ENCODE measurements around the gene PRODH2.

Gene PRODH2

DNA sequence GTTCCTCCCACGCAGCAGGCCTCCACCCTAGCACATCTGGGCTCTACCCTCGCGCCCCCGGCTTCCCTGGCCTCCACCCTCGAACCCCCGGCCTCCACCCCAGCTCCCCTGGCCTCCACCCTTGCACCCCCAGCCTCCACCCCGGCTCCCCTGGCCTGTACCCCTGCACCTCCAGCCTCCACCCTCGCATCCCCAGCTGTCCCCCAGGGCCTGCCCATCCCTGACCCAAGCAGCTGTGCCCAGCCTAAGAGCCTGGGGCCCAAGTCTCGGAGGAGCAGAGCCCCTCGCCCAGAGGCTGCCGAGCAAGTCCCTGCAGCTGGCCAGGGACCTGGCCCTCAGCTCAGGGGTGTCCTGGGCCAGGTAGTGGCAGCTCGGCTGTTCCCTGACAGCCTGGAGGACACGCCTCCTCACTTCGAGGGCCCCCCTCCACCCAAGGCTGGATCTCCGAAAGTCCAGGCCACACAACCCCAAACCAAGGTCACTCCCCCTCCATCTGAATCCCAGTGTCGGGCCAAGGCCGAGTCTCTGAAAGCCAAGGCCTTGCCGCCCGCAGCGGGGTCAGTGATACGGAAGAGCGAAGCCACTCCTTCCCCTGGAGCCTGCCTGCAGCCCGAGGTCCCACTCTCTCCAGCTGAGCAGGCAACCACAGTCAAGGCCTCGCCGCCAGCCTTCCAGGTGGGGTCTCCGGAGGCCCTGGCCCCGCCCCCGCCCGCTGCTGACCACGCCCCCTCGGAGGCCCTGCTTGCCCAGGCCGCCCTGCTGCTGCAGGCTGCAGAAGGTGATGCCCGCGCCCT, 45.2 kb downstream of the PRODH2 start:
- no peak for DNase-seq
- H3K27me3 ChIP-seq: no peaks in the 10 kb centered on the region

DNA sequence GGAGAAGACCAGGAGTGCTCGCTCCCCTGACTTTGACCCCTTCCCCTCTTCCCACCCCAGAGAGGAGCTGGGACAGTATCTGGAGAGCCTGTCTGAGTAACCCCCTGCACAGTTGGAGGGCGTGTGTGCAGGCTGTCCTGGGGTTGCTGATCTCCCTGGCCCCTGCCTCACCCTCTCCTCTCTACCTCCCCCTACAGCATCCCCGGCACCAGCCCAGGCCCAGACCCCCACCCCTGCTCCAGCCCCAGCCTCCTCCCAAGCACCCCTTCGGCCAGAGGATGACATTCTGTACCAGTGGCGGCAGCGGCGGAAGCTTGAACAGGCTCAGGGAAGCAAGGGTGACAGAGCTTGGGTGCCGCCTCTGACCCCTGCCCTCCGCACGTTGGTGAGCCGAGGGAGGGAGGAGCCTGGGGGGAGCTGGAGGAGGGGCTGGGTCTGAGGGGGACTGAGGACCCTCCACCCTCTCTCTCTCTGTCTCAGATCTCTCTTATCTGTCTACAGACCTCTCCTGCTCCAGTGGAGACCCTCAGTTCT, 46.0 kb downstream of the PRODH2 start:
- TF ChIP-seq, protein P1, sequence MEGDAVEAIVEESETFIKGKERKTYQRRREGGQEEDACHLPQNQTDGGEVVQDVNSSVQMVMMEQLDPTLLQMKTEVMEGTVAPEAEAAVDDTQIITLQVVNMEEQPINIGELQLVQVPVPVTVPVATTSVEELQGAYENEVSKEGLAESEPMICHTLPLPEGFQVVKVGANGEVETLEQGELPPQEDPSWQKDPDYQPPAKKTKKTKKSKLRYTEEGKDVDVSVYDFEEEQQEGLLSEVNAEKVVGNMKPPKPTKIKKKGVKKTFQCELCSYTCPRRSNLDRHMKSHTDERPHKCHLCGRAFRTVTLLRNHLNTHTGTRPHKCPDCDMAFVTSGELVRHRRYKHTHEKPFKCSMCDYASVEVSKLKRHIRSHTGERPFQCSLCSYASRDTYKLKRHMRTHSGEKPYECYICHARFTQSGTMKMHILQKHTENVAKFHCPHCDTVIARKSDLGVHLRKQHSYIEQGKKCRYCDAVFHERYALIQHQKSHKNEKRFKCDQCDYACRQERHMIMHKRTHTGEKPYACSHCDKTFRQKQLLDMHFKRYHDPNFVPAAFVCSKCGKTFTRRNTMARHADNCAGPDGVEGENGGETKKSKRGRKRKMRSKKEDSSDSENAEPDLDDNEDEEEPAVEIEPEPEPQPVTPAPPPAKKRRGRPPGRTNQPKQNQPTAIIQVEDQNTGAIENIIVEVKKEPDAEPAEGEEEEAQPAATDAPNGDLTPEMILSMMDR (IDR thresholded peaks at IDR 0.05; ENCODE audit: low read depth, low read length): no peak
- H3K27me3 ChIP-seq: no peaks in the 10 kb centered on the region
- no peak for DNase-seq
- H3K4me1 ChIP-seq: no peaks in the 10 kb centered on the region
- peaks cover 8% of the 10 kb centered on the region for H3K36me3 ChIP-seq
- H3K9me3 ChIP-seq: no peaks in the 10 kb centered on the region
- no peak overlapping the region for H3K4me3 ChIP-seq (ENCODE audit: low read depth, low read length)

More for the DNA sequence above, 45.2 kb downstream of the PRODH2 start:
- Histone ChIP-seq H3K36me3 (peaks cover 4% of the 10 kb centered on the region), H3K4me1 (no peaks in the 10 kb centered on the region), H3K4me3 (ENCODE audit: low read depth, low read length) (no peak overlapping the region), H3K9me3 (no peaks in the 10 kb centered on the region)
- TF ChIP-seq, protein P1 (IDR thresholded peaks at IDR 0.05; ENCODE audit: low read depth, low read length): no peak

DNA sequence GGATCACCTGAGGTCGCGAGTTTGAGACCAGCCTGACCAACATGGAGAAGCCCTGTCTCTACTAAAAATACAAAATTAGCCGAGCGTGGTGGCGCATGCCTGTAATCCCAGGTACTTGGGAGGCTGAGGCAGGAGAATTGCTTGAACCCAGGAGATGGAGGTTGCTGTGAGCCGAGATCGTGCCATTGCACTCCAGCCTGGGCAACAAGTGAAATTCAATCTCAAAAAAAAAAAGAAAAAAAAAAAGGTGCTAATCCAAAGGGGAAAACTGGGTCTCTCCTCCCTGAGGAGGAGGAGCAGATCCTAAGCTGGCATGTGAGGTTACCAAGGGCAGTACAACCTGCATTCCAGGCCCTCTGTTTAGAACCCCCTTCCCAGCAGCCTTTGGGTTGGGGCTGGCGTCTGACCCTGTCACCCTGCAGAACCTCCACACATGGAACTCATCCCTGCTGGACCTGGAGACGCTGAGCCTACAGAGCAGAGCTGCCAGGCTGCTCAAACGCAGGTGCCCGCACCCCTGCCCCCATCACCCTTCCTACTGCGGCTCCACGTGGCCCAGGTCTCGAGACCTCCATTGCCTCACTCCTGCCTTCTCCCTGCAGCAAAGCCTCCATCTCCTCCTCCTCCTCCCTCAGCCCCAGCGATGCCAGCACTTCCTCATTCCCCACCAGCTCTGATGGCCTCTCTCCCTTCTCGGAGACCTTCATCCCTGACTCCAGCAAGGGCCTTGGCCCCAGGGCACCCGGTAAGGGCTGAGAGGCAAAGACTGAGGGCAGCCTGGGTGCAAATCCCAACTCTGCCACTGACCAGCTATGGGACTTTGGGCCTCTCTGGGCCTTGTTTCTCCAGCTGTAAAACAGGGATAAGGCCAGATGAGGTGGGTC, 48.0 kb downstream of the PRODH2 start:
- Histone ChIP-seq H3K4me3 (ENCODE audit: low read depth, low read length) (no peak overlapping the region), H3K4me1 (no peaks in the 10 kb centered on the region), H3K27me3 (no peaks in the 10 kb centered on the region), H3K36me3 (peaks cover 17% of the 10 kb centered on the region), H3K9me3 (no peaks in the 10 kb centered on the region)
- TF ChIP-seq, protein P1 (IDR thresholded peaks at IDR 0.05; ENCODE audit: low read depth, low read length): no peak
- no peak for DNase-seq

DNA sequence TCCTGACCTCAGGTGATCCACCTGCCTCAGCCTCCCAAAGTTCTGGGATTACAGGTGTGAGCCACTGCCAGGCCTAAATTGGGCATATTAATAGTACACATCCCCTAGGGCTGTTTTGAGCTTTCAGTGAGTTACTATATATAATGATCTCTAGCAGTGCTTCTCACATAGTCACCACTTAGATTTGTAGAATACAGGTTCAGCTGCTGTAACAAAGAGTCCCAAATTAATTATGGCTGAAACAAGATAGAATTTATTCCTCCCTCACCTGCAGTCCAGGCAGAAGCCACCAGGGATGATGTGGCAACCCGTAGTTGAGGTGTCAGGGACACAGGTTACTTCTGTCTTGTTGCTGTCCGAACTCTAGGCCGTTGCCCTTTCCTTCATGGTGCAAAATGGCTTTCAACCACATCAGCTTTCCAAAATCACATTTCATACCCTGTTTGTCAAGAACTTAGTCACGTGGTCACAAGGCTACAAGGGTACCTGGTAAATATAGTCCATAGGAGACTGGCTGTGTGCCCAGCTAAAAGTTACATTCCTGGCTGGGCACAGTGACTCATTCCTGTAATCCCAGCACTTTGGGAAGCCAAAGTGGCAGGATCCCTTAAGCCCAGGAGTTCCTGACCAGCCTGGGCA, 51.8 kb downstream of the PRODH2 start:
- peaks cover 17% of the 10 kb centered on the region for H3K36me3 ChIP-seq
- H3K27me3 ChIP-seq: no peaks in the 10 kb centered on the region
- no peak for DNase-seq
- H3K9me3 ChIP-seq: no peaks in the 10 kb centered on the region
- TF ChIP-seq, protein P1 (IDR thresholded peaks at IDR 0.05; ENCODE audit: low read depth, low read length): no peak
- H3K4me3 ChIP-seq (ENCODE audit: low read depth, low read length): no peak overlapping the region
- H3K4me1 ChIP-seq: no peaks in the 10 kb centered on the region; the same call in 1 of the 2 replicates

DNA sequence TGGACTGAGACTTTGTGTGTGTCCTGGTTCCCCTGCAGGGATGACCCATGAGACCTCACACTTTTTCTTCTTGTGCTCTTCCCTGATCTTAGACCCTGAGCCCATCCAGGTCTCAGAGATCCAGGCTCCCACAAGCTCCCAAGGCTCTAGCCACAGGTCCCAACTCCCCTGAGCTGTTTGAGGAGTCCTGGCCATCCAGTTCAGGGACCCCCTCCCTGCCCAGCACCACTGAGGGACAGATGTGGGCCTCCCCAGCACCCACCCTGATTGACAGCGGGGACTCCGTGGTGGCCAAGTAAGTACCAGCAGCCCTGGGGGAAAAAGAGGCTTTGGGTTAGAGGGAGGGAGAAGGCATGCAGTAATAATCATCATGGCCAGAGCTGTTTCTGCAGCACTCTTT, 52.9 kb downstream of the PRODH2 start:
- no peaks in the 10 kb centered on the region for H3K9me3 ChIP-seq
- no peaks in the 10 kb centered on the region for H3K27me3 ChIP-seq
- no peak overlapping the region for H3K4me3 ChIP-seq (ENCODE audit: low read depth, low read length)
- no peak for DNase-seq
- H3K4me1 ChIP-seq: no peaks in the 10 kb centered on the region; the same call in 1 of the 2 replicates
- TF ChIP-seq, protein P1 (IDR thresholded peaks at IDR 0.05; ENCODE audit: low read depth, low read length): no peak
- H3K36me3 ChIP-seq: peaks cover 17% of the 10 kb centered on the region
